Measurements from ENCODE around the gene RPS27.

The RPS27 gene

GRCh38 chr1:153990468-153991150 is at the start of gene RPS27:
TSS of gene RPS27 (plus strand) at chr1:153990762. CDS start at chr1:153990797, 35 bp downstream.
- Histone ChIP-seq H3K4me3 (peak within 1 kb of the TSS; percentile 96), H3K27ac (peak within 1 kb of the TSS; percentile 91 to 96)
- no peak for TF ChIP-seq CTCF (IDR thresholded peaks at IDR 0.05)
- DNase-seq (ENCODE audit: low spot score) = peak; percentile 94

GRCh38 chr1:153941826-153942725 is 48.5 kb upstream of the RPS27 start:
- Histone ChIP-seq H3K4me3 (no peak overlapping the region), H3K27ac (no peak overlapping the region)
- DNase-seq (ENCODE audit: low spot score) = no peak
- no peak for TF ChIP-seq CTCF (IDR thresholded peaks at IDR 0.05)

GRCh38 chr1:153942766-153943549 is 47.6 kb upstream of the RPS27 start:
- H3K4me3 ChIP-seq = no peak overlapping the region
- no peak overlapping the region for H3K27ac ChIP-seq
- DNase-seq (ENCODE audit: low spot score) = no peak
- no peak for TF ChIP-seq CTCF (IDR thresholded peaks at IDR 0.05)

- TF ChIP-seq CTCF (IDR thresholded peaks at IDR 0.05) = no peak
- H3K4me3 ChIP-seq = peak overlapping the region; percentile 89
- H3K27ac ChIP-seq = peak overlapping the region; percentile 97 to 98
- no peak for DNase-seq (ENCODE audit: low spot score)
Observed at GRCh38 chr1:153944005-153944826, 46.3 kb upstream of the RPS27 start.

- Histone ChIP-seq H3K27ac (peak overlapping the region; percentile 97 to 98), H3K4me3 (peak overlapping the region; percentile 89)
- no peak for TF ChIP-seq CTCF (IDR thresholded peaks at IDR 0.05)
- no peak for DNase-seq (ENCODE audit: low spot score)
Observed at GRCh38 chr1:153944827-153945117, 45.8 kb upstream of the RPS27 start.

GRCh38 chr1:153945131-153945794 is 45.3 kb upstream of the RPS27 start:
- H3K27ac ChIP-seq = peak overlapping the region; percentile 97 to 98
- H3K4me3 ChIP-seq = peak overlapping the region; percentile 89
- DNase-seq (ENCODE audit: low spot score) = no peak
- no peak for TF ChIP-seq CTCF (IDR thresholded peaks at IDR 0.05)

All from coronary artery (tissue), 2 donors.